A549 treated with GW870086 at 1 μM for 4 hours (cell line): Measurements from ENCODE around the gene PCDHGB3. TPM values are rescaled to one million over a fixed set of nuclear protein-coding genes. Genes with fewer than 3 reads are reported as not detected.

ENCODE experiments used
- total RNA-seq: library from RNA; stranded (reverse); fragments of 200-300 nt; extraction: Qiagen RNA extraction; gene quantifications from 5 replicates; pipeline ENCODE4 v1.2.3, GENCODE V29; 2022; ENCODE audit warnings: low read depth

Gene PCDHGB3
- total RNA-seq, 1 experiment from 2014 or later = 0.30 TPM

DNA sequence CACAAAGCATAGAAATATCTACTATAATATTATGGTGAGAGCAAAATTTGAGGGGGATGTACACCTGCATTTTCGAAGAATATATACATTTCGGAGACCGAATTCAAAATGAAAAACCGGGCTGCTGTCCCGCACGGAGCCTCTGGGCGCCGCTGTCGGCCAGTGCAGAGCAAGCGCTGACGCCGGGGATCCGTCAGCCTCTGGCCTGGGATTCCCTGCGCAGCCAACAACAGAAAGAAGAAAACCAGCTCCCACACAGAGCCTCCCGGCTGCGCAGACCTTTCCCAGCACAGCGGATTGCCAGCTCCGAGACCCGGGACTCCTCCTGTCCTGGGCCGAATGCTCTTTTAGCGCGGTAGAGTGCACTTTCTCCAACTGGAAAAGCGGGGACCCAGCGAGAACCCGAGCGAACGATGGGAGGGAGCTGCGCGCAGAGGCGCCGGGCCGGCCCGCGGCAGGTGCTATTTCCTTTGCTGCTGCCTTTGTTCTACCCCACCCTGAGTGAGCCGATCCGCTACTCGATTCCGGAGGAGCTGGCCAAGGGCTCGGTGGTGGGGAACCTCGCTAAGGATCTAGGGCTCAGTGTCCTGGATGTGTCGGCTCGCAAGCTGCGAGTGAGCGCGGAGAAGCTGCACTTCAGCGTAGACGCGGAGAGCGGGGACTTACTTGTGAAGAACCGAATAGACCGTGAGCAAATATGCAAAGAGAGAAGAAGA is 37.9 kb downstream of the PCDHGB3 start, which contains the start of gene PCDHGB6:
Gene PCDHGB6 (plus strand): TSS at position 232 of the 716 bp plus-strand sequence. CDS start 182 bp downstream, at position 414.

DNA sequence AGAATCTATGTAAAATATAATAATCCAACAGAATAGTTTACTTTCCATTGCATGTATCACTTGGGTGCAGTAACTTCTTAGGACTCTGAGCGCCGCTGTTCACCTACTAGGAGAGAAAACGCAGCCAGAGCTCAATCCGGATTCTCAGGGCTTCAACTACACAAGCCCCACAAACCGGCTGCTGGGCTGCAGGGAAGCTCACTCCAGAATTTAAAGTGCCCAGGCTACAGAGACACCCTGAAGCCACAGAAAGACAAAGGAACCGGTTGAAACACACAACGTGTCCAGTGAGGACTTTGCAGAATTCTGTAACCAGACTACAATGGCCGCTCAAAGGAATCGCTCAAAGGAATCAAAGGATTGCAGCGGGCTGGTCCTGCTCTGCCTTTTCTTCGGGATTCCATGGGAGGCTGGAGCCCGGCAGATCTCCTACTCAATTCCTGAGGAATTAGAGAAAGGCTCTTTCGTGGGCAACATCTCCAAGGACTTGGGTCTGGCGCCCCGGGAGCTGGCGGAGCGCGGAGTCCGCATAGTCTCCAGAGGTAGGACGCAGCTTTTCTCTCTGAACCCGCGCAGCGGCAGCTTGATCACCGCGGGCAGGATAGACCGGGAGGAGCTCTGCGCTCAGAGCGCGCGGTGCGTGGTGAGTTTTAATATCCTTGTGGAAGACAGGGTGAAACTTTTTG is 43.0 kb downstream of the PCDHGB3 start, which contains the start of gene PCDHGA10:
Gene PCDHGA10 (plus strand): TSS at position 134 of the 686 bp plus-strand sequence. CDS start 189 bp downstream, at position 323.

DNA sequence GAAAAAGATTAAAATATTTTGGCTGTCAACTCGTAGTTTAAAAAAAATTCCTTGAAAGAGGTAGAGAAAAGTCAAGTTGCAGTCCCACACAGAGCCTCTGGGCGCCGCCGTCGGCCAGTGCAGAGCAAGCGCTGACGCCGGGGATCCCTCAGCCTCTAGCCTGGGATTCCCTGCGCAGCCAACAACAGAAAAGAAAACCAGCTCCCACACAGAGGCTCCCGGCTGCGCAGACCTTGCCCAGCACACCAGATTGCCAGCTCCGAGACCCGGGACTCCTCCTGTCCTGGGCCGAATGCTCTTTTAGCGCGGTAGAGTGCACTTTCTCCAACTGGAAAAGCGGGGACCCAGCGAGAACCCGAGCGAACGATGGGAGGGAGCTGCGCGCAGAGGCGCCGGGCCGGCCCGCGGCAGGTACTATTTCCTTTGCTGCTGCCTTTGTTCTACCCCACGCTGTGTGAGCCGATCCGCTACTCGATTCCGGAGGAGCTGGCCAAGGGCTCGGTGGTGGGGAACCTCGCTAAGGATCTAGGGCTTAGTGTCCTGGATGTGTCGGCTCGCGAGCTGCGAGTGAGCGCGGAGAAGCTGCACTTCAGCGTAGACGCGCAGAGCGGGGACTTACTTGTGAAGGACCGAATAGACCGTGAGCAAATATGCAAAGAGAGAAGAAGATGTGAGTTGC is 47.6 kb downstream of the PCDHGB3 start, which contains the start of gene PCDHGB7:
Gene PCDHGB7 (plus strand): TSS at position 184 of the 679 bp plus-strand sequence. CDS start 183 bp downstream, at position 367.

DNA sequence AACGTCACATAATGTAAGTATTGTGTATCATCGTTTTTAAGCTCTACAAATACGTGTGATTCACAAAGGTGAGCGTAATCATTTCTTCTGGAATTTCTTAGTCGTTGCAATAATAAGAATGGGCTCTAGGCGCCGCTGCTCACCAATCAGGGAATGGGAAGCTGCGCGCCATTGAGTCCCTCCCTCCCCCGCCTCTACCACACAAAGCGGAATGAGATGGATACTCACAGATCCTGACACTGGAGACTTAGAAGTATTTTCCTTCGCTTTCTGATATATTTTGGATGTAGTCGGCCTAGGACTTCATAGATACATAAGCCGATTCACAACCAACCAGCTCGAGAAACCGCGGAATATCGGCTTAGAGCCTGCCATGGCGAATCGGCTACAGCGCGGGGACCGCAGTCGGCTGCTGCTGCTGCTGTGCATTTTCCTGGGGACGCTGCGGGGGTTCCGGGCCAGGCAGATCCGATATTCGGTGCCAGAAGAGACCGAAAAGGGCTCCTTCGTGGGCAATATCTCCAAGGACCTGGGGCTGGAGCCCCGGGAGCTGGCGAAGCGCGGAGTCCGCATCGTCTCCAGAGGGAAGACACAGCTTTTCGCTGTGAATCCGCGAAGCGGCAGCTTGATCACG is 50.9 kb downstream of the PCDHGB3 start, which contains the start of gene PCDHGA11:
Gene PCDHGA11 (plus strand): TSS at position 197 of the 634 bp plus-strand sequence. CDS start 177 bp downstream, at position 374.

Other genes with a start within 250 kb of the PCDHGB3 start
- 0.03 to 0.11 TPM (median 0.08 TPM) in 3 of 5 replicates, not detected in the others for gene PCDHB4, start 248.4 kb upstream of the PCDHGB3 start, total RNA-seq
- gene PCDHB5, start 235.0 kb upstream of the PCDHGB3 start, total RNA-seq = 0.94 to 1.8 TPM (median 1.5 TPM) in 5 replicates
- gene PCDHB6, start 220.2 kb upstream of the PCDHGB3 start, total RNA-seq = 0.81 to 1.2 TPM (median 0.89 TPM) in 5 replicates
- not detected in 5 replicates for gene PCDHB7, start 197.6 kb upstream of the PCDHGB3 start, total RNA-seq
- gene PCDHB8, start 192.5 kb upstream of the PCDHGB3 start, total RNA-seq = 0.24 to 0.39 TPM (median 0.32 TPM) in 5 replicates
- gene PCDHB16, start 187.9 kb upstream of the PCDHGB3 start, total RNA-seq = 0.05 to 0.15 TPM (median 0.06 TPM) in 4 of 5 replicates, not detected in the other
- 0.05 TPM in 1 of 5 replicates, not detected in the others for gene PCDHB9, start 183.1 kb upstream of the PCDHGB3 start, total RNA-seq
- gene PCDHB10, start 177.9 kb upstream of the PCDHGB3 start, total RNA-seq = 0.05 TPM in 2 of 5 replicates, not detected in the others
- 0.08 to 0.12 TPM (median 0.10 TPM) in 4 of 5 replicates, not detected in the other for gene PCDHB11, start 170.6 kb upstream of the PCDHGB3 start, total RNA-seq
- gene PCDHB12, start 161.5 kb upstream of the PCDHGB3 start, total RNA-seq = not detected in 5 replicates
- gene PCDHB13, start 156.3 kb upstream of the PCDHGB3 start, total RNA-seq = 0.03 to 0.07 TPM (median 0.07 TPM) in 4 of 5 replicates, not detected in the other
- gene PCDHB14, start 146.9 kb upstream of the PCDHGB3 start, total RNA-seq = 0.02 to 0.13 TPM (median 0.07 TPM) in 5 replicates
- 0.05 to 0.16 TPM (median 0.09 TPM) in 3 of 5 replicates, not detected in the others for gene PCDHB15, start 124.8 kb upstream of the PCDHGB3 start, total RNA-seq
- gene SLC25A2, start 66.2 kb upstream of the PCDHGB3 start, total RNA-seq = not detected in 5 replicates
- gene TAF7, start 49.5 kb upstream of the PCDHGB3 start, total RNA-seq = 63.2 to 78.4 TPM (median 73.8 TPM) in 5 replicates
- 0.29 to 0.38 TPM (median 0.32 TPM) in 5 replicates for gene PCDHGA1, start 39.7 kb upstream of the PCDHGB3 start, total RNA-seq
- 0.45 to 0.72 TPM (median 0.70 TPM) in 5 replicates for gene PCDHGA2, start 31.5 kb upstream of the PCDHGB3 start, total RNA-seq
- gene PCDHGA3, start 26.4 kb upstream of the PCDHGB3 start, total RNA-seq = not detected in 5 replicates
- gene PCDHGB1, start 20.1 kb upstream of the PCDHGB3 start, total RNA-seq = 1.6 to 2.1 TPM (median 1.9 TPM) in 5 replicates
- gene PCDHGA4, start 15.2 kb upstream of the PCDHGB3 start, total RNA-seq = 0.07 to 0.18 TPM (median 0.14 TPM) in 5 replicates
- 0.05 to 0.19 TPM (median 0.10 TPM) in 5 replicates for gene PCDHGB2, start 10.2 kb upstream of the PCDHGB3 start, total RNA-seq
- 0.08 to 0.22 TPM (median 0.12 TPM) in 5 replicates for gene PCDHGA5, start 6.1 kb upstream of the PCDHGB3 start, total RNA-seq
- gene PCDHGA6, start 3.6 kb downstream of the PCDHGB3 start, total RNA-seq = 0.13 to 0.26 TPM (median 0.14 TPM) in 5 replicates
- gene PCDHGA7, start 12.5 kb downstream of the PCDHGB3 start, total RNA-seq = 0.59 to 1.1 TPM (median 0.95 TPM) in 5 replicates
- 0.74 to 1.00 TPM (median 0.79 TPM) in 5 replicates for gene PCDHGB4, start 17.5 kb downstream of the PCDHGB3 start, total RNA-seq
- 0.02 to 0.13 TPM (median 0.07 TPM) in 3 of 5 replicates, not detected in the others for gene PCDHGA8, start 22.4 kb downstream of the PCDHGB3 start, total RNA-seq
- 1.9 to 2.7 TPM (median 2.3 TPM) in 5 replicates for gene PCDHGB5, start 27.7 kb downstream of the PCDHGB3 start, total RNA-seq
- 0.05 to 0.10 TPM (median 0.07 TPM) in 4 of 5 replicates, not detected in the other for gene PCDHGA9, start 32.5 kb downstream of the PCDHGB3 start, total RNA-seq
- gene PCDHGB6, start 37.8 kb downstream of the PCDHGB3 start, total RNA-seq = 0.07 to 0.16 TPM (median 0.12 TPM) in 5 replicates
- gene PCDHGA10, start 42.7 kb downstream of the PCDHGB3 start, total RNA-seq = 0.02 TPM in 1 of 5 replicates, not detected in the others
- gene PCDHGB7, start 47.4 kb downstream of the PCDHGB3 start, total RNA-seq = 0.03 to 0.06 TPM in 2 of 5 replicates, not detected in the others
- 0.03 to 0.07 TPM in 2 of 5 replicates, not detected in the others for gene PCDHGA11, start 50.8 kb downstream of the PCDHGB3 start, total RNA-seq
- gene PCDHGA12, start 60.3 kb downstream of the PCDHGB3 start, total RNA-seq = not detected in 5 replicates
- gene PCDHGC3, start 105.7 kb downstream of the PCDHGB3 start, total RNA-seq = 5.4 to 6.5 TPM (median 5.8 TPM) in 5 replicates
- gene PCDHGC4, start 114.8 kb downstream of the PCDHGB3 start, total RNA-seq = not detected in 5 replicates
- 0.05 to 0.06 TPM in 2 of 5 replicates, not detected in the others for gene PCDHGC5, start 118.8 kb downstream of the PCDHGB3 start, total RNA-seq
- 90.1 to 106 TPM (median 102 TPM) in 5 replicates for gene DIAPH1, start 248.8 kb downstream of the PCDHGB3 start, total RNA-seq